ENCODE results near the gene LIPK.

Gene LIPK

GRCh38 chr10:88745633-88746032 lies 39.6 kb downstream of the LIPK start:
- Histone ChIP-seq H3K4me3 (no peak overlapping the region), H3K4me1 (no peaks in the 10 kb centered on the region), H3K27me3 (no peaks in the 10 kb centered on the region), H3K9me3 (0 out of 2 replicates have a peak, but pooled peaks cover 8% of the 10 kb centered on the region), H3K36me3 (no peaks in the 10 kb centered on the region), H4K20me1 (no peaks in the 10 kb centered on the region), H3K27ac (no peak overlapping the region), H3K9ac (no peak overlapping the region), H3K4me2 (no peak overlapping the region)
- no peak for TF ChIP-seq Cebpa-rat (IDR thresholded peaks at IDR 0.05)

- Histone ChIP-seq H3K9ac (no peak overlapping the region), H4K20me1 (no peaks in the 10 kb centered on the region), H3K4me2 (no peak overlapping the region), H3K27me3 (no peaks in the 10 kb centered on the region), H3K9me3 (no peaks in the 10 kb centered on the region), H3K4me1 (no peaks in the 10 kb centered on the region), H3K36me3 (no peaks in the 10 kb centered on the region), H3K4me3 (no peak overlapping the region), H3K27ac (no peak overlapping the region)
- no peak for TF ChIP-seq Cebpa-rat (IDR thresholded peaks at IDR 0.05)
These were observed 48.2 kb downstream of the LIPK start for GRCh38 chr10:88754287-88754686.

GRCh38 chr10:88755753-88756152 lies 49.7 kb downstream of the LIPK start:
- Histone ChIP-seq H3K4me1 (no peaks in the 10 kb centered on the region), H3K27ac (no peak overlapping the region), H3K9me3 (no peaks in the 10 kb centered on the region), H4K20me1 (no peaks in the 10 kb centered on the region), H3K27me3 (no peaks in the 10 kb centered on the region), H3K9ac (no peak overlapping the region), H3K4me3 (no peak overlapping the region), H3K4me2 (no peak overlapping the region), H3K36me3 (no peaks in the 10 kb centered on the region)
- no peak for TF ChIP-seq Cebpa-rat (IDR thresholded peaks at IDR 0.05)

- Histone ChIP-seq H3K36me3 (no peaks in the 10 kb centered on the region), H3K4me3 (no peak overlapping the region), H4K20me1 (no peaks in the 10 kb centered on the region), H3K9me3 (no peaks in the 10 kb centered on the region), H3K27me3 (no peaks in the 10 kb centered on the region), H3K27ac (no peak overlapping the region), H3K4me2 (no peak overlapping the region), H3K4me1 (no peaks in the 10 kb centered on the region), H3K9ac (no peak overlapping the region)
- no peak for TF ChIP-seq Cebpa-rat (IDR thresholded peaks at IDR 0.05)
These were observed 50.6 kb downstream of the LIPK start for GRCh38 chr10:88756660-88757059.

- no peak within 1 kb of the TSS for H3K4me3 ChIP-seq
- no peaks in the 10 kb centered on the region for H3K27me3 ChIP-seq
- no peaks in the 10 kb centered on the region for H3K36me3 ChIP-seq
- no peak within 1 kb of the TSS for H3K4me2 ChIP-seq
- H3K9ac ChIP-seq = no peak within 1 kb of the TSS
- H3K4me1 ChIP-seq = 0 out of 2 replicates have a peak, but pooled peaks cover 5% of the 10 kb centered on the region
- no peak for TF ChIP-seq Cebpa-rat (IDR thresholded peaks at IDR 0.05)
- H4K20me1 ChIP-seq = no peaks in the 10 kb centered on the region
- no peak within 1 kb of the TSS for H3K27ac ChIP-seq
- no peaks in the 10 kb centered on the region for H3K9me3 ChIP-seq
These were observed 53.5 kb downstream of the LIPK start, which contains the start of gene LIPN for GRCh38 chr10:88759366-88760101. TSS of gene LIPN (plus strand) at chr10:88760020. CDS start at chr10:88761406, 1,386 bp downstream.

- H3K4me2 ChIP-seq = no peak overlapping the region
- no peak overlapping the region for H3K9ac ChIP-seq
- no peak for TF ChIP-seq Cebpa-rat (IDR thresholded peaks at IDR 0.05)
- no peaks in the 10 kb centered on the region for H3K9me3 ChIP-seq
- 0 out of 2 replicates have a peak, but pooled peaks cover 5% of the 10 kb centered on the region for H3K4me1 ChIP-seq
- H3K36me3 ChIP-seq = no peaks in the 10 kb centered on the region
- H3K27me3 ChIP-seq = no peaks in the 10 kb centered on the region
- H3K27ac ChIP-seq = no peak overlapping the region
- H3K4me3 ChIP-seq = no peak overlapping the region
- no peaks in the 10 kb centered on the region for H4K20me1 ChIP-seq
These were observed 56.9 kb downstream of the LIPK start for GRCh38 chr10:88762906-88763305.

- H3K36me3 ChIP-seq = no peaks in the 10 kb centered on the region
- H3K4me3 ChIP-seq = no peak overlapping the region
- H3K27ac ChIP-seq = no peak overlapping the region
- no peaks in the 10 kb centered on the region for H3K27me3 ChIP-seq
- no peak for TF ChIP-seq Cebpa-rat (IDR thresholded peaks at IDR 0.05)
- H3K4me1 ChIP-seq = 0 out of 2 replicates have a peak, but pooled peaks cover 5% of the 10 kb centered on the region
- H3K4me2 ChIP-seq = no peak overlapping the region
- H3K9me3 ChIP-seq = no peaks in the 10 kb centered on the region
- H3K9ac ChIP-seq = no peak overlapping the region
- H4K20me1 ChIP-seq = no peaks in the 10 kb centered on the region
These were observed 57.4 kb downstream of the LIPK start for GRCh38 chr10:88763441-88763840.

GRCh38 chr10:88764110-88764509 lies 58.1 kb downstream of the LIPK start:
- Histone ChIP-seq H3K9me3 (no peaks in the 10 kb centered on the region), H3K9ac (no peak overlapping the region), H3K4me1 (0 out of 2 replicates have a peak, but pooled peaks cover 5% of the 10 kb centered on the region), H3K4me2 (no peak overlapping the region), H3K27ac (no peak overlapping the region), H4K20me1 (no peaks in the 10 kb centered on the region), H3K36me3 (no peaks in the 10 kb centered on the region), H3K27me3 (no peaks in the 10 kb centered on the region), H3K4me3 (no peak overlapping the region)
- no peak for TF ChIP-seq Cebpa-rat (IDR thresholded peaks at IDR 0.05)

- no peak overlapping the region for H3K9ac ChIP-seq
- H3K9me3 ChIP-seq = no peaks in the 10 kb centered on the region
- no peak overlapping the region for H3K27ac ChIP-seq
- no peak overlapping the region for H3K4me3 ChIP-seq
- no peaks in the 10 kb centered on the region for H3K27me3 ChIP-seq
- H3K4me2 ChIP-seq = no peak overlapping the region
- no peaks in the 10 kb centered on the region for H3K36me3 ChIP-seq
- TF ChIP-seq Cebpa-rat (IDR thresholded peaks at IDR 0.05) = no peak
- no peaks in the 10 kb centered on the region for H4K20me1 ChIP-seq
- H3K4me1 ChIP-seq = 0 out of 2 replicates have a peak, but pooled peaks cover 5% of the 10 kb centered on the region
These were observed 59.8 kb downstream of the LIPK start for GRCh38 chr10:88765816-88766215.

- Histone ChIP-seq H3K4me3 (no peak overlapping the region), H3K4me1 (no peaks in the 10 kb centered on the region), H4K20me1 (no peaks in the 10 kb centered on the region), H3K27ac (no peak overlapping the region), H3K9ac (no peak overlapping the region), H3K27me3 (no peaks in the 10 kb centered on the region), H3K4me2 (no peak overlapping the region), H3K36me3 (no peaks in the 10 kb centered on the region), H3K9me3 (no peaks in the 10 kb centered on the region)
- no peak for TF ChIP-seq Cebpa-rat (IDR thresholded peaks at IDR 0.05)
These were observed 63.3 kb downstream of the LIPK start for GRCh38 chr10:88769384-88769783.

Measured in BLaER1 (cell line).